GOT3 (cell line): ENCODE measurements around the gene CELF4.

Experiments used
- DNase-seq: peaks from one replicate; lab custom pipeline; 2025; ENCODE audit warnings: mixed read lengths; lab: John Stamatoyannopoulos, UW

The CELF4 gene

DNA sequence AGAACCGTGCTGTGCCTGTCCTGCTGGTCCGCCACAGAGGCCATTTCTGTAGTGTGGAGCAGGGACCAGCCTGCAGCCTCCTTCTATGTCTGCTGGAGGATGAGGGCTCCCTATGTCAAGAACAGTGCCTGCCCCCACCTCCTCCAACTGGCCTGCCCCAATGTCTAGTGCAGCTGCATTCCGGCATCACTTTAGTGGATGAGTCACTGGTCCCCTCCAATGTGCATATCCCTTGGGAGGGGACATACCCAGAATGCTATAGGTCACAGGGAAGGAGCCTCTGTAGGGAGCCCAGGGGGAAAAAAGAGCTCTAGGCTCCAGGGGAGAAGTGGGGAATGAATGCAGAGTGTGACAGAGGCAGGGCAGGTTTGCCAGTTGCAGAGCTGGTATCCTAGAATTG is 219.6 kb downstream of the CELF4 start:
- no peak for DNase-seq

DNA sequence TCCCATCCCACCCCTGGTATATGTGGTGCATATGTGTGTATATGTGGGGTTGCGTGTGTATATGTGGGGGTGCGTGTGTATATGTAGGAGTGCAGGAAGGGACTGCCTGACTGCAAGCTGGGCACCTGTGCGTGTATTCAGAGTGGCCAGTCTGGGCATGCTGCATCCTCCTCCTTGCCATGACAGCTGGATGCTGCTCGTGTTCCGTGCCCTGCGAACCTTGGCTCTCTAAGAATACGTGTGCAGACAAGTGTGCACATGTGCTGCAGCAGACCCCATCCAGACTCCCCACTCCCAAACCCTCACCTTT is 222.1 kb downstream of the CELF4 start:
- no peak for DNase-seq

DNA sequence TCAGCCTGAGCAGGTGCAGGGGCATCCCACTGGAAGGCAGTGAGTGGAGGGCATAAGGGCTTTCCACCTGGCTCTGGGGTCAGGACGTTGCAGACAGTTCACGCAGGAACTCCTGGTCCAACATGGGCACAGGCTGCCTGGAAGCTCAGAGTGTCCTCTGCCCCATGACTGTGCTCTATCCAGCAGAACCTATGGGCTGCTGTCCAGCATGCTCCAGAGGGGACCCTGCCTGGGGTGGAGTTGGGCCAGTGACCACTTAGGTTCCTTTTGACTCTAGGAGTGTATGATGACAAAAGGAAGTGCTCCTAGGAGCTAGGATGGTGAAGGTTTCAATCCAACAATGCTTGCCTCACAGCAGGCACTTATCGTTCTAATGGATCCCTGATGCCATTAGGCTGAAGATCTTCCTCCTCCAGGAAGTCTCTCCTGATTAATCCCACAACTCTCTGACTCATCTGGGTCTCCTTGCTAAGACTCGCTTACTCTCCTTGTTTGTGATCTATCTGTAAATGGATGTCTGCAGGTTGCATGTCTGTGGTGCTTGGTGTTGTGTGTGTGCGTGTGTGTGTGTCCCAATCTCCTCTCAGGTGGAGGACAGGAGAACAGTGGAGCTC is 224.0 kb downstream of the CELF4 start:
- no peak for DNase-seq

DNA sequence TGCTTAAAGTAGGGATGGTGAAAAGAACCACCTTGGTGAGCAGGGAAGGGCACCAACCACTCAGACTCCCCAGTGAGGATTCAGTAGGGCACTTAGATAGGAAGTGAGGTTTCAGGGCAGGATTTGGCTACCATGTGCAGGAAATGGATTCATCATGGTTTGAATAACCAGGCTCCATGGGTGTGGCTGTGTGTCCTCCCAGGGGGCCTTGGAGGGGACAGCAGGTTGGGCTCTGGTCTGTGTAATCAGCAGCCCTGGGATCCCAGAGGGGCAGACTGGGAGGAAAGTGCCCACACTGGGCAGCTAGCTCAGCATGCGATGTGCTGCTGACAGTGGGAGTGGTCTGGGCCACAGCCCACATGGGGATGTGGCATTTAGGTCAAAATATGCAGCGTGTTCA is 224.6 kb downstream of the CELF4 start:
- no peak for DNase-seq

DNA sequence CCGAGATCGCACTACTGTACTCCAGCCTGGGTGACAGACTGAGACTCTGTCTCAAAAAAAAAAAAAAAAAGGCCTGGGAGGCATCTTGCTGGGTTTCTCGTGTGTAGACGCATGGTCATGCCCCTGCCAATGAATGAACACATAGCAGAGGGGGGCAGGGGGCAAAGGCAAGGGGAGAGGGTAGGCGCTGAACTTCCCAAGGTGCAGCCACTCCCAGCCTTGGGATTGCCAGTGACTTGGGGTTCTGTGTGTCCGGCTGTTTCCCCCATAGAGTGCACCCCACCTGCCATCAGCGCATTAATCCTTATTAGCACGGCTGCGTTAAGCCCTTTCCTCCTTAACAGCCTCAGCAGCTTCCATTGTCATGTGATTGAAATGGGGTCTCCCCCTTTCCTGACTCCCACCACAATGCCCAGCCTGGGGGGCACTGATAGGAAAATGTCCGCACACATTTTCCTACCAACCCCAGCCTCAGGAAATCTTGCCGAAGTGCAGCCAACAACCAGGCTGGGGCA is 225.8 kb downstream of the CELF4 start:
- DNase-seq, result no peak

DNA sequence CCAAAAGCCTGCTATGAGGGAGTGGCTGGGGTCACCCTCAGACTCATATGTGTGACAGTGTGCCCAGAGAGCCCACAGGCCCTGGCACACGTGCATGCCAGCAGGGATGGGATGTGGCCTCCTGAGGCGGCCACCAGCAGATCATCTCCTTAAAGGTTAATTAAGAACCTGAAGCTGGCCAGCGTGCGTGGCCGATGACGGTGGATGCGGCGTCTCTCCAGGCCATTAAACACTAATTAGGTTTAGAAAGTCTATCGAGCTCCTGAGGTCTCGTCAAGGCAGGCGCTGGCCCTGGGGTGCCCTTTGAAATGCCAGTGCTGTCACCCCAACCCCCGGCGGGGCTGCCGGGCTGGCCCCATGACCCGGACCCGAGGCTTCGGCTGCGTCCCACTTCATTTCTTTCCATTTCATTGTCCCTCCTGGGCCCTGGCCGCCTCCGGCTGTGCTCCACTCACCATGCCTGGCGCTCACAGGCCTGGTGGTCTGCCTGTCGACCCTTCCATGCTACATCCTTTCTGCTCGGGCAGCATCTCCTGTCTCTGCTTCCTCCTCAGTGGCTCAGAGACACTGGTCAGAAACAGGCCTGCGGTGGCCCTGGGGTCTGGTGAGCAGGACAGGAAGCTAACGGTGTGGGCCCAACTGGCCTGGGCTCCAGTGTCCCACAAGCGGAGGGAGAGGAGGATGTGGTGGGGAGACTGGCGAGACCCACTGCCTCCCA is 228.9 kb downstream of the CELF4 start:
- no peak for DNase-seq

DNA sequence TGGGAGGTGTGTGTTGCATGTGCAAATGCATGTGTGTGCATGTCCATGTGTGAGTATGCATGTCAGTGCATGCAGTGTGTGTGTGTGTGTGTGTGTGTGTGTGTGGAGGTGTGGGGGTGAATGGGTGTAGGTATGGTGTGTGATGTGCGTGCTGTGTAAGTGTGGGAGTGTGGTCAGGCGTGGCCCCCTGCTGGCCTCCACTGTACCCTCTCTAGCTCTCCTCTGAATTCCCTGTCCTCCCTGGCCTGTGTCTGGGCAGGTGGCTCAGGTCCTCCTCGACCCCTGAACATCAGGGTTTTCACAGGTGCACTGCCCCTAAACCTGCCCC is 230.2 kb downstream of the CELF4 start:
- DNase-seq, result no peak

DNA sequence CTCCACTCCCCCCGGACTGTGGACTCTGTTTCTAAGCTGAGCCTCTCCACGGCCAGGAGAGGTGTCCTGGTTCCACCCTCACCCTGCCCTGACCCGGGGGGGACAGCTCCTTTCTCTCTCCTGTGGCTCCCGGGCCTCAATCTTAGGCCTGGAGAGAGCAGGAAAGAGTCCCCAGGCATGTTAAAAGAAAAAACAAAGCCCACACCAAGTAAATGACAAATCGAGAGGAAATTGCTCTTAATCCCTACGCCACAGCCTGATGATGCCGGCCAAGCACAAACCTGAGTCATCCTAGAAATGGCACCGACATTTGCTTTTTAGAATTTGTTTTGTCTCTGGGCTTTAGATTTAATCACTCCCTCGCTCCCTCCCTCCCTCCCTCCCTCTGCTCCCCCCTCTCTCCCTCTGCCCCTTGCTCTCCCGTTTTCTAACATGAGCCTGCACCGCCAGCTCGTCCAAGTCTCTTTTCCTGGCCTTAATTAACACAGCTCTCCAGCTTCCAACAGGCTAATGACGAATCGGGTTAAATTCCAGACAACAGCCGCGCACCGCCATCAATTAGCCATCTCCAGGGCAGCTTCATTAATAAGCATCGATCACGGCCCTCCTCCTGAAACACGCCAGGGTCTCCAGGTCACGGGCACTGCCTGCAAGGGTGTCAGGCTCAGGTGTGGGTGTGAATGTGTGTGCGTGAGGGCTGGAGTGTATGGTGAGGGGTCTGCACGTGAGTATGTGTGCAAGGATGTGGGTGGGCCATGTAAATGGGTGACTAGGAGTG is 230.8 kb downstream of the CELF4 start:
- DNase-seq, result no peak

DNA sequence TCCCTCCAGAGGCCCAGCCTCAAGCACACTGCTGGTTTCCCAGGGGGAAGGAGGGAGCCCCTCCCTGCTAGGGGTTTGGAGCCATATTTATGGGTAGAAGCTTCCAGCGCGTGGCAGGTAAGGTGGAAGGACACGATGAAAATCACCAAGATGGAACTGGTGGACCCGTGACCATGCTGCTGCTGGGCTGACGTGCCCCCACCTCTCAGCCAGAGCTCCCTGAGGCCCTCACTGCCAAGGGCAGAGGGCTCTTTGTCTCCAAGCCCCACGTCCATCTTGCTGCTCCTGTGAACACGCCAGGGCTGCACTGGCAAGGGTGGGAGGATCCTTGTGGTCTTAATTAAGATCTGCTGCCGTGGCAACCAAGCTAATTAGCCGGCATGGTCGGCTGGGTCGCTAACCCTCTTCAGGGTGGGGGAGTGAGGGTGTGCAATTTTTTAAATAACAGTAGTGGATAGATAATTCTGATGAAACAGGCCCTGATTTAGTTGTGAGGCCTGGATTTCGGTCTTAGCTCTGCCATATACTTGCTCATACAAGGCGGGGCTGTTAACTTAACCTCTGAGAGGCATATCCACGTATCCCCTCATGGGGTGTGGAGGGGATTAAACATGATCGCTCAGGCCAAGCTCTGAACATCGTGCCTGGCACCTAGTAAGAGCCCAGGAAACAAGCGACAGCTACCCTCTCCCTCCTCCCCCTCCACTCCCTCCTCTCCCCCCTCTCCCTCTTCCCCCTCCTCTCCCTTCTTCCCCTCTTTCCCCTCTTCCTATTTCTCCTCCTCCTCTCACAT is 232.8 kb downstream of the CELF4 start:
- DNase-seq, result no peak

DNA sequence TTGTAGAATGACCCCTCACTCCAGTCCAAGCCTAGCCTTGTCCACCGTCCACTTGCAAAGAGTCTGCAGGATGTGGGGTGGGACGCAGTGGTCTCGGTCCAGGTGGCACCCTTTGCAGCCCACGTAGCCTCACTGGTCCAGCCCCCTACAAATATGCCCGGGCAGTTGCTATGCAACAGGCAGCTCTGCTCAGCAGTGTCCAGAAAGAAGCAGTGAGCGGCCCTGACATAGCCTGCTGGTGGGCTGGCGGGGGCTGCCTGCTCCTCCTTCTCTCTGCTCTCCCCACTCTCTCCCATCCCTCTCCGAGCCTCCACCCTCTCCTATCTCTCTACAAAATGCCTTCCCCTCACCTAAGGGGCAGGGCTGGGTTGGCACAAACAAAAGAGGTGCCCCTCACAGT is 233.4 kb downstream of the CELF4 start:
- no peak for DNase-seq

DNA sequence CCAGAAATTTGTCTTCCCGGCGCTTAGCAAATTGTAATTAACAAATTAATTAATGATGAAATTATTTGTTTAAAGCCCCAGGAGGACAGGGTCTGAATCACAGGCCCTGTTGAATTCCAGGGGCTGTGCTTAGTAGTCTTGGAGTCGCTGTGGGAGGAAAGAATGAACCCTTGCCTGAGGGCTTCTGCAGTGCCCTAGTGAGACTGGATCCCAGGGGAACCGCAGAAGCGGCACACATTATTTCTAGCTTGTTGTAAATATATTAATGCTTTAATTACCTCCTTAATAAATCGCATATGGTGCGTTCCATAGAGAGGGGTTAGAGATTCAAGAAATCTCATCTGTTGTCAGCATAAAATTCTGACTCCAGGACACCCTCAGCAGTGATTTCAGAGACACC is 235.4 kb downstream of the CELF4 start:
- no peak for DNase-seq

DNA sequence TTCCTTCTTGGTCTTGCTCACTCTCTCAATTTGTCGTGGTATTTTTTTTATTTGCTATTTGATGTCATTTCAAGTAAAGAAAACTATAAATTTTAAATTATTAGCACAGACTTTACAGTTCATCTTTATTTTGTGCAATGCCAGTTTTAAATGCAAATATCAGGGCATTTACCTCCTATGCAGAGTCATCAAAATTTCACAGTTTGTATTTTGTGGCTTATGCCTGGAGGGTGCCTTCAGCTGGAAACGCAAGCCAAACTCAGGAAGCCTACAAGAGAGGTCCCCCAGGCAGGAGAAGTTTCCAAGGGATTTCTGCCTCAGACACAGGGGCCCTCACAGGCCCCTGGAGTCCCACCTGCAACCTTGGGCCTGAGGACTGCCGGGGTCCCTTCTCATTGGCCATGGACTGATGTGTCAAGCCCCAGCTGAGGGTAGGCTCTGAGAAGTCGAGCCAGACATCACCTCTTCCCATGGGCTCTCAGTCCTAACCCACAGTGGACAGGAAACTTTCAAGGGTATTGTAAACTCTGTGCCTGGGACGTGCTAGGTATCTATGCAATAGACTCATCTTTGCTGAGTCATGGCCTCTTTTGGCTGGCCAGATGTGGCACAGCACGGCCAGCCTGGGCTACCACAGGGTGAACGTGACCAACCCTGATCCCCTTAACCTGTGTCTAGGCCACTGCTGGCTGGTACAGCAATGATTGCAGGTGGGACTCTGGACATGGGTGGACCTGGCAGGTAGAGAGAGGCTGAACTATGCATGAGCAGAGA is 236.5 kb downstream of the CELF4 start:
- DNase-seq, result no peak

DNA sequence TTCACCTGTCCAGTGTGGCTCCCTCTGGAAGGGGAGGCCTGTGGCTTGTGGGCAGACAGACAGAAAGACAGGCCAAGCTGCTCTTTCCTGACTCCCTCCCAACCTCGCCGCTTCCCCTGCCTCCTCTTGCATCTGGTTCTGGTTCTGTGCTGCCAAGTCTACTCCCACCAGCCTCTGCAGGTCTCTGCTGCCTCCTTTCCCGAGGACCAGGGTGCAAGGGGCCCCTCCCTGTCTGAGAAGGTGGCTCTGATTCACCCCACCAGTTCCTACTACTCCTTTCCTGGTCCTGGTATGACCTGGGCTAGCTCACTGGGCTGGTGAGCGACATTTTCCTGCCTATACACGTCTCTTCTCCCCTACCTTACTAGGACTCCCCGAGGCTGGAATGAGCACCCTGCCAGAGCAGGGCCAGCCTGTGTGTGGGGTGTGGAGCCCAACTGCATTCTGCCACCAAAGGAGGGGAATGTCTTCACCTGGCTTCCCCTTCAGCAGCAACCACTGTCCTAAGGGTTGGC is 238.5 kb downstream of the CELF4 start:
- no peak for DNase-seq

DNA sequence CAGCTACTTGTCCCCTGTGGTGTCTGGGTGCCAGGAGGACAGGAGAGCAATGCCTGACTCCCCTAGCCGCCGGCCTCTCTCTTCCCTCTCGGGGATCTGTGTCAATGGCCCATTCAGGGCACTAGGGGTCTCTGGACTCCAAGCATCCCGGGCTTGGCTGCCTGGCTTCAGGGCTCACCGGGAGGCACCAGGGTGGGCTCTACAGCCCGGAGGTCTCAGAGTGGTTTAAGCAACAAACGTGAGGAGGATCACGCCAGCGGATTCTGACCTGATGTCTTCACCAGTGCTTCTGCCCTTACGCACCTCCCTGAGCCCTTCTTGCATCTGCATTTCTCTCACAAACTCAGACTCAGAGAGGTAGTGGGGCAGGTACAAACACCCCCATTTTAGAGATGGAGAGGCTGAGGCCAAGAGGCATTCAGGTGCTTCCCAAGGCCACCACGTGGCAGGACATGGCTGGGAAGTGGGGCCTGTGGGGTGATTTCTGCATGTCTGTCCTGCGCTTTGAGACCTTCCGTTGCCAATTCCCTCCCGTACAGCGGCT is 243.0 kb downstream of the CELF4 start:
- no peak for DNase-seq

DNA sequence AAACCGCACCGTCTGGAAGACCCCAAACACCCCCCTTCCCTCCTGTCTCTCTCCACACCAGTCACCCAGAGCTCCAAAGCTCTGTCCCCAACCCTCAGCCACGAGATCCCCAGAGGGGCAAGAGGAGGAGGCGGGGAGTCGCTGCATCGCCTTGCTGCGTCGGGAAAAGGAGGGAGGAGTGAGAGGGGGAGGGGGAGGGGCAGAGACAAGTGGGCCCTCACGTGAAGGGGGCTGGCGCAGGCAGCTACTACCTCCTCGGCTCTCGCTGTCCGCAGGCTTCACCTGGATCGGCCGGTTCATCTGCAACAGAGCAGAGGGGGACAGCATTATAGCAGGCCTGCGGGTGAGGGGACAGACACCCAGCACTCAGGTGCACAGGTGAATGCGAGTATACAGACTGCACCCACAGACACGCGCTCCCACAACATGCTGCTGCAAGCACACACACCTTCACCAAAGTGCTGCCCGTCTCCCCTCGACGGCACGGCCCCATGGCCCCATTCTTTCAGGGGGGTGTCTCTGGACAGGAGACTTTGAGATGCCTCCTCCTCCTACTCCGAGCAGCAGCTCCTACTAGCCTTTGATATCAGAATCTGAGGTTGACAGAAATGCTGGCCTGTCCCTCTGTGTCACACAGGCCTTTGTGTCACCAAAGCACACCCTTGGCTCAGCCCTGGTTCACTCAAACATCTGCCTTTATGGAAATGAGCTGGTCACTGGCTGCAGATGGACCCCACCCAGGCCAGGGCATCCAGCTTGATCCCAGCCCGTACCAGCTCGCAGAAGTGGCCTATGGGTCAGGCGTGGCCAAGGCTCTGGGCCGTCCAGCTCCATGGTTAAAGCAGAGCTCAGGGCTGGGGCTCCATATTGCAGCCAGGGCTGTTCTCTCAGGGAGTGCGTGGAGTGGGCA is 243.8 kb downstream of the CELF4 start:
- no peak for DNase-seq

DNA sequence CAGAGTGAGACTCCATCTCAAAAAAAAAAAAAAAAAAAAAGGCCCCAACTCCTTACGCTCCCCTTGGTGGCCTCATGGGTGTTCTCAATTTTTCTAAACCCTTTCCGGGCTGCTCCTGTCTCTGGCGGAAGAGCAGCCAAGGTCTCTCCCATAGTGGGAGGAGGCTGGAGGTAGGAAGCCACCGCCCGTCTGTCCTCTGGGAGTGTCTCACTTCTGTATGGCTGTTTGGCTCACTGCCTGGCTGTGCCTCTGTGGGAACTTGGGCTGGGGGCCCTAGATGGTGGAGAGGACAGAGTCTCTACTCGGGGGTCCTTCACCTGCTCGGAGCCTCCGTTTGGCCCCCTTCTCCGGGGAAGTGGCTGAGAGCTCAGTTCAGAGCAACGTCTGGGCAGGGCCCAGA is 245.3 kb downstream of the CELF4 start:
- DNase-seq, result no peak

DNA sequence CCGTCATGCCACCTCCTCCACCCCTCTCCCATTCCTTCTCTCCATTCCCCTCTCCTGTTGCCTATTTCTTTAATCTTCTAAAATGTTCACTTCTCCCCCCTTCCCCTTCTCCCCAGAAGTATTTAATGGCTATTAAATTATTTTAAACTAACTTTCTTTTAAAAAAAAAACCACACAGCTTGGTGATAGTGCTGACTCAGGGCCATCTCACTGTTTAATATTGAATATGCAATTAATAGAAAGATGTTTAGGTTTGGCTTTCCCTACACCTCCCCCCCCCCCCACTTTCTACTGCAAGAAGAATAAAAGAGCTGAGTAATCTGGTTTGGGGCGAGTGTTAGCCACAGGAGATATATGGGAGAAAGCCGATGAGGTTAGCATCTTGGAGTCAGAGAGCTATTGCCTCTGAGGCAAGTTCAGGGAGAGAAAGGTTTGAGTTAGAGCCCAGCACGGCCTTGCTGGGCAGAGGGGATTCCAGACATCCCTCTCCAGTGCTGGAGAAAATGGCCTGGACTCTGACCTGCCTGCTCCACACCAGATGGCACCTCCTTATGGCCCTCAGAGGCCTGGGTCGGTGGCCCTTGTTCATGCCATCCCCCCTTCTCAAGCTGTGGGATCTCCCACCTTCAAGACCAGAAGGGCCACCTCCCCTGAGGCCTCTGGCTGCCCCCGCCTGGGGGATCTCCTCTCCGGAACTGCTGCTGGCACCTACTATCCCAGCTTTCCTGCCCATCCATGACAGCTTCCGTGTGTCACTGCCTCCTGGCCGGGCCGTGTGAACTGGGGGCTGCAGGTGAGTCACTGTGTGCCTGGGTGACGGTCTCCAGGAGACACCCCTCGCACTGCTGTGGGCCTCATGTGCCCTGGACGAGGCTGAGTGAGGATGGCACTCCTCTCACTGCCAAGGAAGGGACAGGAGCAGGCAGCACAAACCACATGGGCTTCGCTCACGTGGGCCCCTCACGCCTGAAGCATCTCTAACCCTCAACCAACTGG is 246.9 kb downstream of the CELF4 start:
- DNase-seq, result no peak

DNA sequence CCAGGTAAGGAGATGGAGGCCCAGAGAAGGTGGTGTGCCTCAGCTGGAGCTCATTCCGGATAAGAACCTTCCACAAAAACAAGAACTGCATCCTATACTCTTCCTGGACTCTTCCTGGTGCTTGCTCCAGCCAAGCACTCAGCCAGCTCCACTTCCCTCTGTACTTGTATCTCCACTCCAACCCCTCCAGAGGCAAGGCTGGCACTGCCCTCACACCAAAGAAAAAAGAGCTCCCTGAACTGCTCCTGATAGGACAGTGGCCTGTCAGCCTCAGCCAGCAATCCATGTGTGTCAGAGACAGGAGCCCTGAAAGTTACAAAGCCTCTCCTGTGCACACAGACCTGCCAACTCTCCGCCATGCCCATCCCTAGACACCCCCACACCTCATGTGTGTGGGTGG is 248.1 kb downstream of the CELF4 start:
- no peak for DNase-seq

DNA sequence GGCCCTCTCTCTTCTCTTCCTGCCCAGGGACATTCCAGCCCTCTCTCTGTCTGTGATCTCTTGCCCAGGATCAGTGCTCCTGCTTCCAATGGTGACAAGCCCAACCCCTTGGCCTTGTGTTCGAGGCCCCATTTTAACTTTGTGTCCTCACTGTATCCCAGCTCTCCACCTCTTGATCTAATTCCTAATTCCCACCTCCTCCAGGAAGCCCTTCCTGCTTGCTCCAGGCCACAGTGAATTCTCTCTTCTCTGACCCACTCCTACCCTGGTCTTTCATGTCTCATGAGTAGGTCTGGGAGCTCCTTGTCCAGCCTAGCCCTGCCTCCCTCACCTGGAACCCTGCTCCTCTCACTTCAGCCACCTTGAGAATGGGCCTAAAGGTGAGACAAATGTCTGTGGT is 249.1 kb downstream of the CELF4 start:
- DNase-seq, result no peak
